Smooth muscle cell (in vitro differentiated cells): Measurements from ENCODE around the gene EIF4EBP2. TPM values are rescaled to one million over a fixed set of nuclear protein-coding genes. Genes with fewer than 3 reads are reported as not detected.

Experiments used
- DNase-seq: peaks from one replicate; lab custom pipeline; 2025; ENCODE audit not compliant: unreplicated experiment; lab: John Stamatoyannopoulos, UW
- H2AFZ ChIP-seq: fragments of 200-600 bp; sonication (generic); 2 replicates; pipeline ENCODE4 v1.6.0; 2016; ENCODE audit warnings: antibody characterized with exemption, low read depth, mild to moderate bottlenecking
- H3F3A ChIP-seq: fragments of 200-600 bp; sonication (generic); 2 replicates; pipeline ENCODE4 v1.6.0; 2017; ENCODE audit warnings: antibody characterized with exemption, low read depth
- H3K27ac ChIP-seq: fragments of 200-600 bp; sonication (generic); 2 replicates; pipeline ENCODE4 v1.5.1; 2016; ENCODE audit warnings: low read depth, mild to moderate bottlenecking
- H3K27me3 ChIP-seq: fragments of 200-600 bp; sonication (generic); 2 replicates; pipeline ENCODE4 v1.6.1; 2016; ENCODE audit warnings: low read depth, mild to moderate bottlenecking
- H3K36me3 ChIP-seq: fragments of 200-600 bp; sonication (generic); 2 replicates; pipeline ENCODE4 v1.5.1; 2016; ENCODE audit warnings: low read depth
- H3K4me1 ChIP-seq: fragments of 200-600 bp; sonication (generic); 2 replicates; pipeline ENCODE4 v1.5.1; 2016; ENCODE audit warnings: low read depth
- H3K4me2 ChIP-seq: fragments of 200-600 bp; sonication (generic); 2 replicates; pipeline ENCODE4 v1.6.0; 2016; ENCODE audit warnings: mild to moderate bottlenecking
- H3K4me3 ChIP-seq: fragments of 200-600 bp; sonication (generic); 2 replicates; pipeline ENCODE4 v1.5.1; 2016; ENCODE audit warnings: mild to moderate bottlenecking
- H3K79me2 ChIP-seq: fragments of 200-600 bp; sonication (generic); 2 replicates; pipeline ENCODE4 v1.6.0; 2016; ENCODE audit warnings: low read depth, mild to moderate bottlenecking
- H3K9ac ChIP-seq: fragments of 200-600 bp; sonication (generic); 2 replicates; pipeline ENCODE4 v1.6.0; 2016; ENCODE audit warnings: low read depth
- H3K9me3 ChIP-seq: fragments of 200-600 bp; sonication (generic); replicated peaks from 2 replicates; pipeline ENCODE4 v1.5.1; 2016; ENCODE audit warnings: low read depth
- H4K20me1 ChIP-seq: fragments of 200-600 bp; sonication (generic); 2 replicates; pipeline ENCODE4 v1.6.0; 2016; ENCODE audit warnings: low read depth
- WGBS: methylation state at CpG from one replicate; pipeline ENCODE4 v1.1.7; 2016; ENCODE audit warnings: low lambda C conversion rate; 5-methylcytosine and 5-hydroxymethylcytosine counted together
- polyA plus RNA-seq: library from polyadenylated mRNA; unstranded; fragments of >200 nt; fragmentation: Nextera tagmentation; extraction: Ambion mirVana; gene quantifications from 2 replicates; pipeline ENCODE4 v1.2.1, GENCODE V29; 2016
- total RNA-seq: library from RNA; depleted of rRNA; stranded (reverse); fragments of >200 nt; gene quantifications from 2 replicates; pipeline ENCODE4 v1.2.3, GENCODE V29; 2014
- TF ChIP-seq, protein P1 (sequence below): fragments of 200-600 bp; sonication (generic); IDR thresholded peaks from 2 replicates; pipeline ENCODE4 v1.5.1; 2017; ENCODE audit warnings: borderline replicate concordance, mild to moderate bottlenecking, antibody characterized with exemption; ENCODE audit not compliant: insufficient read depth, poor library complexity, severe bottlenecking

EIF4EBP2 gene
- total and polyA plus RNA-seq, 2 experiments from 2014 or later = 35.9 to 43.9 TPM

GRCh38 chr10:70458329-70459060 is 54.5 kb downstream of the EIF4EBP2 start:
- H3F3A ChIP-seq = no peaks in the 10 kb centered on the region
- TF ChIP-seq, protein P1, sequence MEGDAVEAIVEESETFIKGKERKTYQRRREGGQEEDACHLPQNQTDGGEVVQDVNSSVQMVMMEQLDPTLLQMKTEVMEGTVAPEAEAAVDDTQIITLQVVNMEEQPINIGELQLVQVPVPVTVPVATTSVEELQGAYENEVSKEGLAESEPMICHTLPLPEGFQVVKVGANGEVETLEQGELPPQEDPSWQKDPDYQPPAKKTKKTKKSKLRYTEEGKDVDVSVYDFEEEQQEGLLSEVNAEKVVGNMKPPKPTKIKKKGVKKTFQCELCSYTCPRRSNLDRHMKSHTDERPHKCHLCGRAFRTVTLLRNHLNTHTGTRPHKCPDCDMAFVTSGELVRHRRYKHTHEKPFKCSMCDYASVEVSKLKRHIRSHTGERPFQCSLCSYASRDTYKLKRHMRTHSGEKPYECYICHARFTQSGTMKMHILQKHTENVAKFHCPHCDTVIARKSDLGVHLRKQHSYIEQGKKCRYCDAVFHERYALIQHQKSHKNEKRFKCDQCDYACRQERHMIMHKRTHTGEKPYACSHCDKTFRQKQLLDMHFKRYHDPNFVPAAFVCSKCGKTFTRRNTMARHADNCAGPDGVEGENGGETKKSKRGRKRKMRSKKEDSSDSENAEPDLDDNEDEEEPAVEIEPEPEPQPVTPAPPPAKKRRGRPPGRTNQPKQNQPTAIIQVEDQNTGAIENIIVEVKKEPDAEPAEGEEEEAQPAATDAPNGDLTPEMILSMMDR = no peak
- WGBS = 0% methylated on average over 39 of the region's 62 CpGs
- peaks cover 7% of the 10 kb centered on the region for H3K27me3 ChIP-seq
- H3K4me2 ChIP-seq = peak overlapping the region; percentile 87
- peak overlapping the region; percentile 89 for H2AFZ ChIP-seq
- no peaks in the 10 kb centered on the region for H3K9me3 ChIP-seq
- H3K4me1 ChIP-seq = peaks cover 8% of the 10 kb centered on the region
- peak overlapping the region; percentile 44 for H3K4me3 ChIP-seq
- H4K20me1 ChIP-seq = no peaks in the 10 kb centered on the region
- H3K36me3 ChIP-seq = no peaks in the 10 kb centered on the region
- H3K79me2 ChIP-seq = no peaks in the 10 kb centered on the region
- H3K27ac ChIP-seq = no peak overlapping the region
- H3K9ac ChIP-seq = no peak overlapping the region
- DNase-seq = peak; percentile 48

DNA sequence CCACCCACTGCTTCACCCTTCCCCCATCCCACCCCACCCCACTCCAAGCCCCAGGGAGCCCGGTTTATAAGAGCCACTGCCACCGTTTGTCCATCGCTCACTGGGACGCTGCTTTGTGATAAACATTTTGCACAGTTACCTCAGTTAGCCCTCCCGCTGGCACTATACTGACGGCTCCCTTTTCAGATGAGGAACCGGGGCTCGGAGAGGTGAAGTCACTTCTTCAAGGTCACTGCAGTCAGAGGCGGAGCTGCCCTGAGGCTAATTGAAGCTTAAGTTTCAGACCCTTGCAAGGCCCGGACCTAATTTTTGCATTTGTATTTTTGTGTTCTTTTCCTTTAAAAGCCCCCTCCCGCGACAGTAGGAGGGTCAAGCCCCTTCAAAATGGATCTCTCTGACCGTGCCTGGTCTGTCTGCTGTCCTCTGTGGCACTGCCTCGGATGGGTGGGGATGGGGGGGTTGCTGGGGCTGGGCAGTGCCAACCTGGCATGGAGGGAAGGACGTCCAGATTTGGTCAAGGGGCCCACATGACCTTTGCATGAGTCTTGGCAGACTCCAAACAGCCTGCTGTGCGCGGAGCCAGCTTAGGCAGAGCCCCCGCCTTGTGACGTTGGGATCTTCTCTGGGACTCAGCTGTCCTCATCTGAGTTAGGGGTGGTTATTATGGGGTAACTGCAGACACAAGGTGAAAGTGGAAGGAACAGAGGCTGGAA is 55.3 kb downstream of the EIF4EBP2 start:
- H3K9me3 ChIP-seq = no peaks in the 10 kb centered on the region
- peak overlapping the region; percentile 44 for H3K4me3 ChIP-seq
- H3K4me2 ChIP-seq = peak overlapping the region; percentile 87
- DNase-seq = no peak
- H3K9ac ChIP-seq = no peak overlapping the region
- TF ChIP-seq, protein P1 = no peak
- 27% methylated on average over 19 of the region's 19 CpGs for WGBS
- peaks cover 8% of the 10 kb centered on the region for H3K4me1 ChIP-seq
- H2AFZ ChIP-seq = no peak overlapping the region
- H3K79me2 ChIP-seq = no peaks in the 10 kb centered on the region
- no peaks in the 10 kb centered on the region for H3F3A ChIP-seq
- no peaks in the 10 kb centered on the region for H4K20me1 ChIP-seq
- H3K27me3 ChIP-seq = peaks cover 7% of the 10 kb centered on the region
- H3K36me3 ChIP-seq = no peaks in the 10 kb centered on the region
- H3K27ac ChIP-seq = no peak overlapping the region

DNA sequence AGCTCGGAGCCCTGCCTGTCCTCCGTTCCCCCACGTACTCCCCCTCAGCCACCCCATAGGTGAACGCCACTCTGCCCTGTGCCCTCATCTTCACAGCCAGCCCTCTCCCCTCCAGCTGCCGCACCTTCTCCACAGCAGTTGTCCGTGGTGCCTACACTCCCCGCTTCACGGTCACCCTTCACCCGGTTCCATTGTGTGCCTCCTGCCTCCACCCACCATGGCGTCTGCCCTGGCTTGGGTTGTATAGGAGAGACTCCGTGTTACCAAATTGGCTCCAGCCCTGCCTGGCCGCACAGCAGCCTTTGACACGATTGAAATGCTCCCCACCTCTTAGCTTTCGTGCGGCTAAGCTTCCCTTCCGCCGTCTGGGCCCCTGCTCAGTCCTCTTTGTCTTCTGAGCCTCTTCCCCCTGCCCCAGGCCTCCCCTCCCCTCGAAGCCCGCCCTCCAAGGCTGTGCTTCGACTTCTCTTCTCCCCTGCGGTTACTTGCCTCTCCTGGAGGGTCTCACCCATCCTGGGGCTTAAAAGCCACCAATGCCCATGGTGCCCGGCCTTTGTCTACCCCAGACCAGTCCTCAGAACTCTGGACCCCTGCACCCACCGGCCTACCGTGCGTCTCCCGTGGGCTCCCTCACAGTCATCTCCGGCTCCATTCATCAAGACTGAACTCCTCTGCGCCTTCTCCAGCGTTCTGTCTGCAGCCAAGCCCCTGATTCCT is 56.0 kb downstream of the EIF4EBP2 start:
- Histone ChIP-seq H3K9me3 (no peaks in the 10 kb centered on the region), H3K4me3 (no peak overlapping the region), H3K9ac (no peak overlapping the region), H4K20me1 (no peaks in the 10 kb centered on the region), H3K27ac (no peak overlapping the region), H3K4me1 (peaks cover 8% of the 10 kb centered on the region), H3K27me3 (peaks cover 6% of the 10 kb centered on the region), H3K79me2 (no peaks in the 10 kb centered on the region), H3F3A (no peaks in the 10 kb centered on the region), H3K36me3 (no peaks in the 10 kb centered on the region), H2AFZ (no peak overlapping the region), H3K4me2 (no peak overlapping the region)
- no peak for DNase-seq
- WGBS = 68% methylated on average over 28 of the region's 29 CpGs
- TF ChIP-seq, protein P1 = no peak
